GM12872 (cell line): Measurements from ENCODE around the gene STK32C.

ENCODE experiments used
- CTCF ChIP-seq: IDR thresholded peaks from 3 replicates; pipeline ENCODE4 v1.5.1; 2011; ENCODE audit warnings: low read depth, mild to moderate bottlenecking, low read length, moderate library complexity; ENCODE audit not compliant: insufficient read depth

Gene STK32C

GRCh38 chr10:132192991-132193665, 114.6 kb downstream of the STK32C start:
- TF ChIP-seq CTCF: no peak

- TF ChIP-seq CTCF: no peak
Measured at GRCh38 chr10:132192076-132192975, 115.4 kb downstream of the STK32C start.

GRCh38 chr10:132189810-132190422, 117.8 kb downstream of the STK32C start:
- no peak for TF ChIP-seq CTCF

GRCh38 chr10:132189016-132189415, 118.7 kb downstream of the STK32C start:
- no peak for TF ChIP-seq CTCF

GRCh38 chr10:132188331-132188730, 119.4 kb downstream of the STK32C start:
- no peak for TF ChIP-seq CTCF

GRCh38 chr10:132187430-132188138, 120.2 kb downstream of the STK32C start:
- no peak for TF ChIP-seq CTCF
